HepG2 (cell line): Measurements from ENCODE around the gene ZCCHC10. TPM values are rescaled to one million over a fixed set of nuclear protein-coding genes. Genes with fewer than 3 reads are reported as not detected.

ENCODE experiments used
- ATF2 ChIP-seq: sonication (generic); formaldehyde crosslinking; IDR thresholded peaks from 2 replicates; pipeline ENCODE4 v1.4.0; 2020; ENCODE audit warnings: missing genetic modification reagents
- CAMTA2 ChIP-seq: sonication (generic); formaldehyde crosslinking; IDR thresholded peaks from 2 replicates; pipeline ENCODE4 v1.4.0; 2020; ENCODE audit warnings: mild to moderate bottlenecking, missing genetic modification reagents, borderline replicate concordance
- FOXP4 ChIP-seq: sonication (generic); formaldehyde crosslinking; IDR thresholded peaks from 2 replicates; pipeline ENCODE4 v1.4.0; 2020; ENCODE audit warnings: missing genetic modification reagents
- NCOA1 ChIP-seq: sonication (generic); formaldehyde crosslinking; IDR thresholded peaks from 2 replicates; pipeline ENCODE4 v1.9.0; 2021; ENCODE audit warnings: missing genetic modification reagents
- RBM22 ChIP-seq: fragments of 200-400 bp; formaldehyde crosslinking; optimal IDR thresholded peaks from 2 replicates; pipeline ENCODE3; 2017; ENCODE audit warnings: mild to moderate bottlenecking, low read length, moderate library complexity
- ZBTB1 ChIP-seq: sonication (generic); formaldehyde crosslinking; IDR thresholded peaks from 2 replicates; pipeline ENCODE4 v1.4.0; 2020; ENCODE audit warnings: missing genetic modification reagents, borderline replicate concordance
- ZFP37 ChIP-seq: sonication (generic); formaldehyde crosslinking; IDR thresholded peaks from 2 replicates; pipeline ENCODE4 v1.4.0; 2020; ENCODE audit warnings: missing genetic modification reagents, borderline replicate concordance
- ZFP82 ChIP-seq: sonication (generic); formaldehyde crosslinking; IDR thresholded peaks from 2 replicates; pipeline ENCODE4 v1.5.1; 2020; ENCODE audit warnings: mild to moderate bottlenecking, missing genetic modification reagents, borderline replicate concordance
- ZNF18 ChIP-seq: sonication (generic); formaldehyde crosslinking; IDR thresholded peaks from 2 replicates; pipeline ENCODE4 v1.8.0; 2022; ENCODE audit warnings: mild to moderate bottlenecking, missing genetic modification reagents; ENCODE audit not compliant: insufficient replicate concordance
- ZNF432 ChIP-seq: sonication (generic); formaldehyde crosslinking; IDR thresholded peaks from 2 replicates; pipeline ENCODE4 v1.5.0; 2020; ENCODE audit warnings: missing genetic modification reagents, mild to moderate bottlenecking, borderline replicate concordance
- ZNF460 ChIP-seq: sonication (generic); formaldehyde crosslinking; IDR thresholded peaks from 2 replicates; pipeline ENCODE4 v1.5.1; 2020; ENCODE audit warnings: missing genetic modification reagents, mild to moderate bottlenecking, borderline replicate concordance
- ZNF563 ChIP-seq: sonication (generic); formaldehyde crosslinking; IDR thresholded peaks from 2 replicates; pipeline ENCODE4 v1.8.0; 2022; ENCODE audit warnings: mild to moderate bottlenecking, moderate library complexity, missing genetic modification reagents
- polyA plus RNA-seq, 8 experiments: library from polyadenylated mRNA; depleted of rRNA in 3 of 8; stranded (reverse) in 7 of 8; unstranded in 1 of 8; fragments of >200 nt; fragmentation: Illumina TruSeq in 4 of 8; extraction: Trizol in 4 of 8; gene quantifications; 2 replicates each; pipeline versions ENCODE4 v1.2.1 to v1.2.3, GENCODE V29; 2011 to 2016; ENCODE audit warnings: low read depth in 4 of 8, missing spikeins in 1 of 8, mixed read lengths in 1 of 8; ENCODE audit not compliant: insufficient read depth in 1 of 8
- total RNA-seq, 5 experiments: library from RNA; depleted of rRNA; stranded (reverse); fragments of >200 nt; fragmentation: Illumina TruSeq; extraction: Trizol; gene quantifications; 2 replicates each; pipeline ENCODE4 v1.2.3, GENCODE V29; 2016; ENCODE audit warnings: low read depth in 1 of 5
- TF ChIP-seq, protein P1 (sequence below): sonication (generic); formaldehyde crosslinking; IDR thresholded peaks from 2 replicates; pipeline ENCODE4 v1.4.0; 2020; ENCODE audit warnings: missing genetic modification reagents, borderline replicate concordance
- TF ChIP-seq, protein P2 (sequence below): sonication (generic); formaldehyde crosslinking; IDR thresholded peaks from 2 replicates; pipeline ENCODE4 v1.4.0; 2020; ENCODE audit warnings: missing genetic modification reagents
- TF ChIP-seq, protein P3 (sequence below): sonication (generic); formaldehyde crosslinking; IDR thresholded peaks from 2 replicates; pipeline ENCODE4 v1.8.1; 2023; ENCODE audit warnings: mild to moderate bottlenecking, missing genetic modification reagents, borderline replicate concordance
- TF ChIP-seq, protein P4 (sequence below): fragments of 450-650 bp; IDR thresholded peaks from 2 replicates; pipeline ENCODE4 v1.6.1; 2017

ZCCHC10 gene
- total and polyA plus RNA-seq, 2 of the 13 experiments (the other 11 are each of a cell fraction or from before 2014, with no cell fraction given), result 40.7 to 48.2 TPM

GRCh38 chr5:133051061-133051541 is 24.8 kb upstream of the ZCCHC10 start (continued):
- TF ChIP-seq, protein P1, sequence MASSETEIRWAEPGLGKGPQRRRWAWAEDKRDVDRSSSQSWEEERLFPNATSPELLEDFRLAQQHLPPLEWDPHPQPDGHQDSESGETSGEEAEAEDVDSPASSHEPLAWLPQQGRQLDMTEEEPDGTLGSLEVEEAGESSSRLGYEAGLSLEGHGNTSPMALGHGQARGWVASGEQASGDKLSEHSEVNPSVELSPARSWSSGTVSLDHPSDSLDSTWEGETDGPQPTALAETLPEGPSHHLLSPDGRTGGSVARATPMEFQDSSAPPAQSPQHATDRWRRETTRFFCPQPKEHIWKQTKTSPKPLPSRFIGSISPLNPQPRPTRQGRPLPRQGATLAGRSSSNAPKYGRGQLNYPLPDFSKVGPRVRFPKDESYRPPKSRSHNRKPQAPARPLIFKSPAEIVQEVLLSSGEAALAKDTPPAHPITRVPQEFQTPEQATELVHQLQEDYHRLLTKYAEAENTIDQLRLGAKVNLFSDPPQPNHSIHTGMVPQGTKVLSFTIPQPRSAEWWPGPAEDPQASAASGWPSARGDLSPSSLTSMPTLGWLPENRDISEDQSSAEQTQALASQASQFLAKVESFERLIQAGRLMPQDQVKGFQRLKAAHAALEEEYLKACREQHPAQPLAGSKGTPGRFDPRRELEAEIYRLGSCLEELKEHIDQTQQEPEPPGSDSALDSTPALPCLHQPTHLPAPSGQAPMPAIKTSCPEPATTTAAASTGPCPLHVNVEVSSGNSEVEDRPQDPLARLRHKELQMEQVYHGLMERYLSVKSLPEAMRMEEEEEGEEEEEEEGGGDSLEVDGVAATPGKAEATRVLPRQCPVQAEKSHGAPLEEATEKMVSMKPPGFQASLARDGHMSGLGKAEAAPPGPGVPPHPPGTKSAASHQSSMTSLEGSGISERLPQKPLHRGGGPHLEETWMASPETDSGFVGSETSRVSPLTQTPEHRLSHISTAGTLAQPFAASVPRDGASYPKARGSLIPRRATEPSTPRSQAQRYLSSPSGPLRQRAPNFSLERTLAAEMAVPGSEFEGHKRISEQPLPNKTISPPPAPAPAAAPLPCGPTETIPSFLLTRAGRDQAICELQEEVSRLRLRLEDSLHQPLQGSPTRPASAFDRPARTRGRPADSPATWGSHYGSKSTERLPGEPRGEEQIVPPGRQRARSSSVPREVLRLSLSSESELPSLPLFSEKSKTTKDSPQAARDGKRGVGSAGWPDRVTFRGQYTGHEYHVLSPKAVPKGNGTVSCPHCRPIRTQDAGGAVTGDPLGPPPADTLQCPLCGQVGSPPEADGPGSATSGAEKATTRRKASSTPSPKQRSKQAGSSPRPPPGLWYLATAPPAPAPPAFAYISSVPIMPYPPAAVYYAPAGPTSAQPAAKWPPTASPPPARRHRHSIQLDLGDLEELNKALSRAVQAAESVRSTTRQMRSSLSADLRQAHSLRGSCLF (CRISPR knock-in tag), result no peak
- TF ChIP-seq FOXP4 (no peak), CAMTA2 (CRISPR knock-in tag) (peak; percentile 45; the same call in 1 of the 2 replicates), ZNF460 (CRISPR knock-in tag) (no peak), RBM22 (peak; percentile 56), NCOA1 (CRISPR knock-in tag) (no peak), ZNF432 (CRISPR knock-in tag) (no peak), ZFP37 (CRISPR knock-in tag) (0 out of 2 replicates have a peak, but pooled peaks have one; percentile 12), ZFP82 (CRISPR knock-in tag) (no peak), ZBTB1 (CRISPR knock-in tag) (no peak), ZNF563 (0 out of 2 replicates have a peak, but pooled peaks have one; percentile 8), ZNF18 (CRISPR knock-in tag) (peak; percentile 23), ATF2 (CRISPR knock-in tag) (no peak; the same call in none of the 2 replicates)
- TF ChIP-seq, protein P2, sequence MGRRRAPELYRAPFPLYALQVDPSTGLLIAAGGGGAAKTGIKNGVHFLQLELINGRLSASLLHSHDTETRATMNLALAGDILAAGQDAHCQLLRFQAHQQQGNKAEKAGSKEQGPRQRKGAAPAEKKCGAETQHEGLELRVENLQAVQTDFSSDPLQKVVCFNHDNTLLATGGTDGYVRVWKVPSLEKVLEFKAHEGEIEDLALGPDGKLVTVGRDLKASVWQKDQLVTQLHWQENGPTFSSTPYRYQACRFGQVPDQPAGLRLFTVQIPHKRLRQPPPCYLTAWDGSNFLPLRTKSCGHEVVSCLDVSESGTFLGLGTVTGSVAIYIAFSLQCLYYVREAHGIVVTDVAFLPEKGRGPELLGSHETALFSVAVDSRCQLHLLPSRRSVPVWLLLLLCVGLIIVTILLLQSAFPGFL, result no peak
- TF ChIP-seq, protein P3, sequence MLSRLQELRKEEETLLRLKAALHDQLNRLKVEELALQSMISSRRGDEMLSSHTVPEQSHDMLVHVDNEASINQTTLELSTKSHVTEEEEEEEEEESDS (CRISPR knock-in tag), result 0 out of 2 replicates have a peak, but pooled peaks have one; percentile 55
- TF ChIP-seq, protein P4, sequence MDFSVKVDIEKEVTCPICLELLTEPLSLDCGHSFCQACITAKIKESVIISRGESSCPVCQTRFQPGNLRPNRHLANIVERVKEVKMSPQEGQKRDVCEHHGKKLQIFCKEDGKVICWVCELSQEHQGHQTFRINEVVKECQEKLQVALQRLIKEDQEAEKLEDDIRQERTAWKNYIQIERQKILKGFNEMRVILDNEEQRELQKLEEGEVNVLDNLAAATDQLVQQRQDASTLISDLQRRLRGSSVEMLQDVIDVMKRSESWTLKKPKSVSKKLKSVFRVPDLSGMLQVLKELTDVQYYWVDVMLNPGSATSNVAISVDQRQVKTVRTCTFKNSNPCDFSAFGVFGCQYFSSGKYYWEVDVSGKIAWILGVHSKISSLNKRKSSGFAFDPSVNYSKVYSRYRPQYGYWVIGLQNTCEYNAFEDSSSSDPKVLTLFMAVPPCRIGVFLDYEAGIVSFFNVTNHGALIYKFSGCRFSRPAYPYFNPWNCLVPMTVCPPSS, result no peak
